Middle frontal gyrus (tissue), 1 donor: ENCODE data around the gene RHEBL1.
"Not testable (repeated sequence)": the region's sequence is repeated elsewhere in the genome, so short reads cannot be mapped to it uniquely, and the experiment has no call there.

Experiments used
- DNase-seq: peaks from one replicate; pipeline ENCODE4 v3.0.0-alpha.2; 2015; ENCODE audit warnings: low spot score; ENCODE audit errors: extremely low spot score

Gene RHEBL1

GRCh38 chr12:49089821-49090773, 20.3 kb upstream of the RHEBL1 start:
- no peak for DNase-seq

GRCh38 chr12:49088932-49089330, 19.2 kb upstream of the RHEBL1 start:
- DNase-seq, result no peak

- peak; percentile 76 for DNase-seq
Measured at GRCh38 chr12:49088150-49088931, 18.6 kb upstream of the RHEBL1 start.

- DNase-seq, result no peak
Measured at GRCh38 chr12:49086116-49086515, 16.3 kb upstream of the RHEBL1 start.

GRCh38 chr12:49084438-49084837, 14.7 kb upstream of the RHEBL1 start:
- no peak for DNase-seq

GRCh38 chr12:49079793-49080192, 10.0 kb upstream of the RHEBL1 start:
- DNase-seq, result no peak

- no peak for DNase-seq
Measured at GRCh38 chr12:49070971-49071370, 1.2 kb upstream of the RHEBL1 start.

GRCh38 chr12:49068879-49069506, 786 bp downstream of the RHEBL1 start:
- no peak for DNase-seq

GRCh38 chr12:49066120-49066519, 3.7 kb downstream of the RHEBL1 start:
- no peak for DNase-seq

- no peak for DNase-seq
Measured at GRCh38 chr12:49064767-49065152, 5.0 kb downstream of the RHEBL1 start.

GRCh38 chr12:49061916-49062315, 7.9 kb downstream of the RHEBL1 start:
- DNase-seq, result not testable (repeated sequence)

GRCh38 chr12:49061157-49061650, 8.6 kb downstream of the RHEBL1 start:
- no peak for DNase-seq

- peak; percentile 84 for DNase-seq
Measured at GRCh38 chr12:49060237-49061156, 9.3 kb downstream of the RHEBL1 start, which contains the start of gene KMT2D. Gene KMT2D (minus strand): TSS chr12:49060794. CDS start chr12:49055324, 5,470 bp downstream.

GRCh38 chr12:49059299-49060171, 10.2 kb downstream of the RHEBL1 start:
- DNase-seq, result no peak

- DNase-seq, result no peak
Measured at GRCh38 chr12:49059045-49059298, 10.8 kb downstream of the RHEBL1 start.

- DNase-seq, result no peak
Measured at GRCh38 chr12:49058366-49059044, 11.3 kb downstream of the RHEBL1 start.

GRCh38 chr12:49057888-49058287, 11.9 kb downstream of the RHEBL1 start:
- no peak for DNase-seq

- no peak for DNase-seq
Measured at GRCh38 chr12:49055978-49056754, 13.6 kb downstream of the RHEBL1 start.
